GM12875 (cell line): Measurements from ENCODE around the gene PTN.
"Not testable (repeated sequence)": the region's sequence is repeated elsewhere in the genome, so short reads cannot be mapped to it uniquely, and the experiment has no call there.

ENCODE experiments used
- H3K4me3 ChIP-seq: one replicate; pipeline ENCODE4 v1.5.1; 2011; ENCODE audit warnings: low read depth, low read length, control low read depth
- TF ChIP-seq, protein P1 (sequence below): IDR thresholded peaks from 2 replicates; pipeline ENCODE4 v1.5.1; 2011; ENCODE audit warnings: low read depth, mild to moderate bottlenecking, control low read depth, inconsistent platforms, low read length, moderate library complexity, borderline replicate concordance; ENCODE audit not compliant: insufficient read depth

PTN gene

DNA sequence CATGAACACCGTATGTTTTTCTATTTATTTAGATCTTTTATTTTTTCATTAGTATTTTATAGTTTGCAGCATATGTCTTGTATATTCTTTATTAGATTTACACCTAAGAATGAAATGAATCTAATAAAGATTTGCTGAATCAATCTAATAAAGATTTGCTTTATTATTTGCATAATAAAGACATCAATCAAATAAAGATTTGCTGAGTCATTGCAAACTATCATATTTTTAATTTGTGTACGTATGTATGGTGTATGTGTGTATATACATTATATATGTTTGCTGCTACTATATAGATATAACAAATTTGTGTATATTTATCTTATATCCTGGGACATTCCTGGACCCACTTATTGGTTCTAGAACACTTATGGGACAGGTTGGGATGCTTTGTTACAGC, 147.5 kb downstream of the PTN start:
- H3K4me3 ChIP-seq = no peak overlapping the region
- TF ChIP-seq, protein P1, sequence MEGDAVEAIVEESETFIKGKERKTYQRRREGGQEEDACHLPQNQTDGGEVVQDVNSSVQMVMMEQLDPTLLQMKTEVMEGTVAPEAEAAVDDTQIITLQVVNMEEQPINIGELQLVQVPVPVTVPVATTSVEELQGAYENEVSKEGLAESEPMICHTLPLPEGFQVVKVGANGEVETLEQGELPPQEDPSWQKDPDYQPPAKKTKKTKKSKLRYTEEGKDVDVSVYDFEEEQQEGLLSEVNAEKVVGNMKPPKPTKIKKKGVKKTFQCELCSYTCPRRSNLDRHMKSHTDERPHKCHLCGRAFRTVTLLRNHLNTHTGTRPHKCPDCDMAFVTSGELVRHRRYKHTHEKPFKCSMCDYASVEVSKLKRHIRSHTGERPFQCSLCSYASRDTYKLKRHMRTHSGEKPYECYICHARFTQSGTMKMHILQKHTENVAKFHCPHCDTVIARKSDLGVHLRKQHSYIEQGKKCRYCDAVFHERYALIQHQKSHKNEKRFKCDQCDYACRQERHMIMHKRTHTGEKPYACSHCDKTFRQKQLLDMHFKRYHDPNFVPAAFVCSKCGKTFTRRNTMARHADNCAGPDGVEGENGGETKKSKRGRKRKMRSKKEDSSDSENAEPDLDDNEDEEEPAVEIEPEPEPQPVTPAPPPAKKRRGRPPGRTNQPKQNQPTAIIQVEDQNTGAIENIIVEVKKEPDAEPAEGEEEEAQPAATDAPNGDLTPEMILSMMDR = no peak

- not testable (repeated sequence) for H3K4me3 ChIP-seq
These were observed 161.9 kb downstream of the PTN start for GRCh38 chr7:137181619-137182018.
